Naive B cell (primary cell): ENCODE measurements around the gene INO80. TPM values are rescaled to one million over a fixed set of nuclear protein-coding genes. Genes with fewer than 3 reads are reported as not detected.

Experiments used
- ATAC-seq, 2 donors: fragments of 150-1000 bp; cut with Tn5 transposase; 2 replicates each; pipeline ENCODE4 v1.10.0; 2021; ENCODE audit warnings: low read depth in 2 of 2, mild to moderate bottlenecking in 2 of 2, moderate library complexity in 2 of 2
- DNase-seq: peaks from one replicate; pipeline ENCODE4 v3.0.0; 2022
- H3K27ac Mint-ChIP-seq, 6 donors: one replicate each; pipeline ENCODE4 v1.8.0; 2020 to 2022; ENCODE audit warnings: mild to moderate bottlenecking in 6 of 6, mixed read lengths in 6 of 6, moderate library complexity in 5 of 6, inconsistent platforms in 2 of 6
- H3K27me3 Mint-ChIP-seq, 3 donors: one replicate each; pipeline ENCODE4 v1.8.0; 2021 to 2022; ENCODE audit warnings: mixed read lengths in 3 of 3, mild to moderate bottlenecking in 1 of 3
- H3K36me3 Mint-ChIP-seq, 2 donors: one replicate each; pipeline ENCODE4 v1.8.0; 2020 to 2022; ENCODE audit warnings: mixed read lengths in 2 of 2, inconsistent platforms in 1 of 2, mild to moderate bottlenecking in 1 of 2
- H3K4me1 Mint-ChIP-seq, 3 donors: one replicate each; pipeline ENCODE4 v1.8.0; 2020 to 2022; ENCODE audit warnings: mixed read lengths in 3 of 3, inconsistent platforms in 1 of 3, mild to moderate bottlenecking in 1 of 3, moderate library complexity in 1 of 3
- H3K4me3 Mint-ChIP-seq, 8 donors: one replicate each; pipeline ENCODE4 v1.8.0; 2020 to 2022; ENCODE audit warnings: mild to moderate bottlenecking in 8 of 8, mixed read lengths in 8 of 8, moderate library complexity in 8 of 8, inconsistent platforms in 2 of 8
- H3K9me3 Mint-ChIP-seq, 7 donors: one replicate each; pipeline ENCODE4 v1.8.0; 2020 to 2022; ENCODE audit warnings: mixed read lengths in 7 of 7, mild to moderate bottlenecking in 5 of 7, inconsistent platforms in 2 of 7, moderate library complexity in 1 of 7
- polyA plus RNA-seq, 6 donors: library from polyadenylated mRNA; unstranded; fragments of 300-500 nt; fragmentation: Illumina TruSeq; gene quantifications; one replicate each; pipeline ENCODE4 v1.2.3, GENCODE V29; 2021; ENCODE audit warnings: low read depth in 6 of 6

Gene INO80
- polyA plus RNA-seq, 6 donors from 2014 or later: 3.4 to 17.1 (median 7.5) TPM

DNA sequence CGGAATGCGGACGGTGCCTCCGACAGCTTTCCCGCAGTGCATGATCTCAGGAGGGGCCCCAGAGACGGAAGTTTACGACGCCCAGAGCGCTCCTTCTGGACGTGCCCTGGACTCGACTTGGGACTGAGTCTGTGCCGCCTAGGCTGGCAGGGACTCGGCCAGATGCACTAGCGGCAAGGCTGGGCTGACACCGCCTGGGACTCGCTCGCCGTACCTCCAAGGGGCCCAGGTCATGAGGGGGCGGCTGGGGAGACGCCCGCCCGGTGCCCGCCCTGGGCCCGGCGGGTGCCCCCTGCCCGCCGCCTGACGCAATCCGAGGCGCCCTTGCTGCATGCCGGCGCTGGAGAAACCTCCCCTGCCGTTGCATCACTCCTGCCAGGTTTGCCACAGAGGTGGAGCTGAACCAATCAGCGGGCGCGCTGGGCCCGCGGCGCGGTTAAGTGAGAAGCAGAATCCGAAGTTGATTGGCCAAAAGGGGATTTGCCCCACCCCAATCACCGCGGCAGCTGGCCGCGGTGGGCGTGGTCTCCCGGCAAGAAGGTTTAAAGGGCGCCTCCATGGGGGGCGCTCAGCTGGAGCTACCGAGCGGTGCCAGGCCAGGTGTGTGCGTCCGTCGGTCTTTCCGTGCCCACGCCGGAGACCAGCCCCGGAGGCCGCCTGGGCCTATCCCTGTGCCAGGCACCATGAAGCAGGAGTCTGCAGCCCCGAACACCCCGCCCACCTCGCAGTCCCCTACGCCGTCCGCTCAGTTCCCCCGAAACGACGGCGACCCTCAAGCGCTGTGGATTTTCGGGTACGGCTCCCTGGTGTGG is 163.0 kb downstream of the INO80 start, which contains the start of gene CHAC1:
CHAC1 (plus strand) TSS at position 571 of the 812 bp plus-strand sequence; CDS start at position 684, 113 bp downstream.
- DNase-seq: peak; percentile 92

DNA sequence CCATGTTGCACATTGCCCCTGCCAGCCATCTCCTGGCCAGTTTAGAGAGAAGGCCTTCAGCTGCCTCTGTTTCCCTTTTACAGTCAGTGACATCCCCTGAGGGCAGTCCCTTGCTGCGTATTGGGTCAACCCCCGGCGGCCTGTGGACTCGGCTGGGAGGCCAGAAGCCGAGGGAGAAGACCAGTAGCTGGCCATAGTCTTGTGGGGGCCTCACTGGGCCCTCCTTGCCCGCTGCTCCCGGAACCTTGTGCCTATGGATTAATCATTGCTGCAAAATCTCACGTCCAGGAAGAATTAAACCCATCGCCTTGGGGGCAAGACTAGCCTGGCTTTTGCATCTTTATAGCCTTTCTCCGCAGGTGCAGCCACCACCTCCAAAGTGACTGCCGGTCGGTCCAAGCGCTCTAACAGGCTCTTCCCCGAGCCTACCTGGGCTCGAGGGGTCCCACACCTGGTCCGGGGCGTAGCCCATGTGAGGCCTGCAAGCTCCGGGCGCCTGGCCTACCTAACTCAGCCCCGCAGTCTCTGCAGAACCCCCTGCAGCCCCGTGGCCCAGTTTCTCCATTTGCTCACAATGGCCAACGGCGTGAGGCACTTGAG is 163.7 kb downstream of the INO80 start:
- peak overlapping the region; percentile 86 to 96 (median 94) for H3K4me3 Mint-ChIP-seq
- H3K36me3 Mint-ChIP-seq: no peaks in the 10 kb centered on the region
- H3K4me1 Mint-ChIP-seq: peaks cover 9 to 23% (median 20%) of the 10 kb centered on the region in 3 donors
- ATAC-seq (no peak), DNase-seq (no peak)
- no peaks in the 10 kb centered on the region for H3K9me3 Mint-ChIP-seq
- peak overlapping the region in 2 of 6 donors; percentile 72 to 78 for H3K27ac Mint-ChIP-seq
- H3K27me3 Mint-ChIP-seq: peaks cover 20 to 21% (median 21%) of the 10 kb centered on the region in 3 donors

More for the DNA sequence above, 163.0 kb downstream of the INO80 start, which contains the start of gene CHAC1:
- peak; percentile 96 to 97 for ATAC-seq
- H3K27ac Mint-ChIP-seq: peak within 1 kb of the TSS; percentile 8 to 94 (median 85)
- H3K4me1 Mint-ChIP-seq: peaks cover 9 to 23% (median 20%) of the 10 kb centered on the region in 3 donors
- peak within 1 kb of the TSS; percentile 86 to 96 (median 94) for H3K4me3 Mint-ChIP-seq
- H3K36me3 Mint-ChIP-seq: no peaks in the 10 kb centered on the region
- no peaks in the 10 kb centered on the region for H3K9me3 Mint-ChIP-seq
- H3K27me3 Mint-ChIP-seq: peaks cover 14 to 20% (median 16%) of the 10 kb centered on the region in 3 donors

- peak overlapping the region in 7 of 8 donors; percentile 22 to 95 (median 64) for H3K4me3 Mint-ChIP-seq
- no peak for ATAC-seq
- H3K9me3 Mint-ChIP-seq: no peaks in the 10 kb centered on the region
- no peak overlapping the region for H3K27ac Mint-ChIP-seq
- H3K27me3 Mint-ChIP-seq: peaks cover 20 to 23% (median 21%) of the 10 kb centered on the region in 3 donors
- no peaks in the 10 kb centered on the region for H3K36me3 Mint-ChIP-seq
- H3K4me1 Mint-ChIP-seq: peaks cover 9 to 23% (median 20%) of the 10 kb centered on the region in 3 donors
- no peak for DNase-seq
These were observed 164.3 kb downstream of the INO80 start for GRCh38 chr15:40951764-40952163.

GRCh38 chr15:40949756-40950207 is 166.3 kb downstream of the INO80 start:
- H3K4me3 Mint-ChIP-seq: no peak overlapping the region

DNA sequence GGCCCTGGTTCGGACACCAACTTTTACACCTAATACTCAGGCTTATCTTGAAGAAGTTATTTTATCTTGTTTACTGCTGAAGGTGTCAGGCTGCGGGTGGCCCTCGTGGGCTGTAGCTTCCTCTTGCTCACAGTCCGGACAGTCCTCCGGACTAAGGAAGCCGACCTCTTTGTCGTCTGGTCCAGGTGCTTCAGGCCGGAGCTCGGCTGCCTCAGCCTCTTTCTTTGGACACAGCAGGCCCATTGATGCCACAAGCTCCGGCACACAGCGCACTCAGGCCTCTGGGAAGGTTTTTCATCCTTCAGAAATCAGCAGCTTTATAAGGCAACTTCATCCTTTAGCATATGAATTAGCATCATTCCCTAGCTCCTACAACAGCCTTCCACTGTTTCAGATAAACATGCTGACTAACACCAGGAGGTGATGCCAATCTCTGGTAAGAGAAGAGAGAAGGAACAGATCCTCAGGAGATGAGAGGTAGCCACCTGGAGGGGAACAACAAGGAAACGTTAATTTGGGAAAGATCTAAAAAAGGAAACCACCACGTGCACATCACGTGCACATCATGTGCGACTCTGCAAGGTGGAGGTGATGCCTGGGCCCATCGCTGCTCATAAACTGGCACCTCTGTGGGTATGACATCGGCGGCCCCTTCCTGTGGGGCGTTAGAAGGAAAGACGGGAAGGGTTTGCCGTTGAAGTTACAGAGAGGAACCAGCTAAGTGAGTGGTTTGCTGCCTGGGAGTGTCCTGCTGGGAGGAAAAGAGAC is 167.2 kb downstream of the INO80 start:
- H3K4me3 Mint-ChIP-seq: peak overlapping the region in 1 of 8 donors; percentile 7
- DNase-seq: no peak
- H3K36me3 Mint-ChIP-seq: no peaks in the 10 kb centered on the region
- ATAC-seq: no peak
- no peaks in the 10 kb centered on the region for H3K9me3 Mint-ChIP-seq
- H3K4me1 Mint-ChIP-seq: peaks cover 7 to 24% (median 20%) of the 10 kb centered on the region in 3 donors
- peaks cover 21 to 24% (median 23%) of the 10 kb centered on the region in 3 donors for H3K27me3 Mint-ChIP-seq
- H3K27ac Mint-ChIP-seq: no peak overlapping the region

More at GRCh38 chr15:40949756-40950207, 166.3 kb downstream of the INO80 start:
- H3K27ac Mint-ChIP-seq: peak overlapping the region in 1 of 6 donors; percentile 1
- H3K9me3 Mint-ChIP-seq: no peaks in the 10 kb centered on the region
- H3K27me3 Mint-ChIP-seq: peaks cover 21 to 24% (median 23%) of the 10 kb centered on the region in 3 donors
- no peak for DNase-seq
- H3K4me1 Mint-ChIP-seq: peaks cover 9 to 23% (median 20%) of the 10 kb centered on the region in 3 donors
- ATAC-seq: no peak
- H3K36me3 Mint-ChIP-seq: no peaks in the 10 kb centered on the region

GRCh38 chr15:40944510-40945296 is 171.4 kb downstream of the INO80 start:
- DNase-seq (no peak), ATAC-seq (no peak)
- H3K27ac Mint-ChIP-seq: no peak overlapping the region
- H3K36me3 Mint-ChIP-seq: no peaks in the 10 kb centered on the region
- peak overlapping the region in 5 of 8 donors; percentile 16 to 56 (median 42) for H3K4me3 Mint-ChIP-seq
- H3K9me3 Mint-ChIP-seq: no peaks in the 10 kb centered on the region
- peaks cover 28 to 35% (median 35%) of the 10 kb centered on the region in 3 donors for H3K4me1 Mint-ChIP-seq
- peaks cover 16 to 22% (median 20%) of the 10 kb centered on the region in 3 donors for H3K27me3 Mint-ChIP-seq

- Mint-ChIP-seq H3K4me3 (peak overlapping the region in 5 of 8 donors; percentile 22 to 91 (median 59)), H3K4me1 (peaks cover 32 to 40% (median 38%) of the 10 kb centered on the region in 3 donors), H3K27ac (peak overlapping the region in 1 of 6 donors; percentile 34), H3K36me3 (no peaks in the 10 kb centered on the region), H3K9me3 (no peaks in the 10 kb centered on the region), H3K27me3 (peaks cover 8 to 14% (median 13%) of the 10 kb centered on the region in 3 donors)
- DNase-seq (no peak), ATAC-seq (no peak)
These were observed 172.2 kb downstream of the INO80 start for GRCh38 chr15:40943764-40944365.

DNA sequence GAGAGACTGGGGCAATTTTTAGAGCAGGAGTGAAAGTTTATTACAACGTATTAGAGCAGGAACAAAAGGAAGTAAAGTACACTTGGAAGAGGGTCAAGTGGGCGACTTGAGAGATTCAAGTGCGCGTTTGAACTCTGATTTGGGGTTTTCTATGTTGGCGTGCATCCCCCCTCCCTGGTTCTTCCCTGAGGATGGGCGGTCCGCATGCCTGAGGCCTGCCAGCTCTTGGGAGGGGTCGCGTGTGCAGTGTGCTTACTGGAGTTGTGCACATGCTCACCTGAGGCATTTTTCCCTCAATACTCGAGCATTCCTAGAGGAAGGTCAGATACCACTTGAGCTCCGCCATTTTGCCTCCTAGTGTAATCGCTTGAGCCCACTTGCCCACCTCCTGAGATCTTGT is 173.2 kb downstream of the INO80 start:
- ATAC-seq: no peak
- no peaks in the 10 kb centered on the region for H3K36me3 Mint-ChIP-seq
- peaks cover 32 to 42% (median 38%) of the 10 kb centered on the region in 3 donors for H3K4me1 Mint-ChIP-seq
- no peaks in the 10 kb centered on the region for H3K9me3 Mint-ChIP-seq
- peaks cover 0 to 7% (median 6%) of the 10 kb centered on the region in 3 donors for H3K27me3 Mint-ChIP-seq
- DNase-seq: no peak
- peak overlapping the region in 2 of 6 donors; percentile 70 to 88 for H3K27ac Mint-ChIP-seq
- H3K4me3 Mint-ChIP-seq: peak overlapping the region in 7 of 8 donors; percentile 44 to 91 (median 75)

GRCh38 chr15:40942337-40942854 is 173.7 kb downstream of the INO80 start:
- Mint-ChIP-seq H3K9me3 (no peaks in the 10 kb centered on the region), H3K36me3 (no peaks in the 10 kb centered on the region), H3K27me3 (peaks cover 0 to 5% (median 2%) of the 10 kb centered on the region in 3 donors), H3K27ac (peak overlapping the region in 2 of 6 donors; percentile 70 to 88), H3K4me3 (peak overlapping the region; percentile 44 to 91 (median 78)), H3K4me1 (peaks cover 32 to 42% (median 38%) of the 10 kb centered on the region in 3 donors)
- DNase-seq (no peak), ATAC-seq (peak; percentile 1 to 6)

DNA sequence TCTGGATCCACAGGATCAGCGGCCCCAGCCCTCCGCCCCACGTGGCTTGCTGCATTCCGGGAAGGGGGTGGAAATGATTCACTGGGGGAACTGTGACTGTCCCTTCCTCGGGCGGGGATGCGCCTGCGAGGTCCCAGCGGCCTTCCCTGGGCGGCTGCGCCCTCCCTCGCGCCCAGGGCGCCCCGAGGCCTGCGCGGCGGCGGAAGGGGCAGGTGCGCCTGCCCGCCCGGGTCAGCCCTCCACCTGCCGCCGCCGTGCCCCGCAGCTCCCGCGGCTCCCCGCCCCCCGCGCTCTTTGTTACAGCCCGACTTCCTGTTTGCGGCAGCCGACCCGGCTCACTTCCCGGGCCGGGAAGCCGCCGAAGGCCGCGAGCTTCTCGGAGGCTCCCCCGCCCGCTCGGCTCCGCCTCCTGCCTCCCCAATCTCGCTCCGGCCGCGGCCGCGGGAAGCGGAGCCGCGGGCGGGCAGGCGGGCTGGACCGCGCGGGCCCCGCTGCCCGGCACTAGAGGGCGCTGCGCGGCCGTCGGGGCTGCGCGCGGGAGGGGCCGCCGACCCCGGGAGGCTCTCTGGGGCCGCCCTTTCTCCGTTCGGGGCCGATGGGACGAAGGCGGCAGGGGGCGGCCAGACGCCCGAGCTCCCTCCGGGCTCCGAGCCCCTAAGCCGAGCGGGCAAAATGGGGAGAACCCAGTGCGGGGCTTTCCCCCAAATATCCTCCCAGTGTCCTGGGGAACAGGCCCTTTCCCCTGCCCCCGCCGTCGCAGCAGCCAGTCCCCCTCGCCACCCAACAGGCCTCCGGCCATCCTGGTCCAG is 174.3 kb downstream of the INO80 start:
- Mint-ChIP-seq H3K27ac (peak overlapping the region in 1 of 6 donors; percentile 70), H3K36me3 (no peaks in the 10 kb centered on the region), H3K9me3 (no peaks in the 10 kb centered on the region), H3K4me1 (peaks cover 36 to 42% (median 42%) of the 10 kb centered on the region in 3 donors), H3K4me3 (peak overlapping the region; percentile 44 to 91 (median 79)), H3K27me3 (peaks cover 0 to 5% (median 0%) of the 10 kb centered on the region in 3 donors)
- DNase-seq: peak; percentile 71
- ATAC-seq: peak; percentile 70 to 73

GRCh38 chr15:40941068-40941527 is 175.0 kb downstream of the INO80 start:
- no peak for DNase-seq
- Mint-ChIP-seq H3K4me1 (peaks cover 36 to 42% (median 42%) of the 10 kb centered on the region in 3 donors), H3K9me3 (no peaks in the 10 kb centered on the region)

More at GRCh38 chr15:40941068-40941527, 175.0 kb downstream of the INO80 start:
- Mint-ChIP-seq H3K4me3 (peak overlapping the region; percentile 44 to 87 (median 75)), H3K36me3 (no peaks in the 10 kb centered on the region), H3K27ac (no peak overlapping the region), H3K27me3 (peaks cover 0 to 3% (median 0%) of the 10 kb centered on the region in 3 donors)
- ATAC-seq: no peak
